HL-60 (cell line): Measurements from ENCODE around the gene LILRB3.
"Not testable (repeated sequence)": the region's sequence is repeated elsewhere in the genome, so short reads cannot be mapped to it uniquely, and the experiment has no call there.

ENCODE experiments used
- DNase-seq, 2 experiments: peaks; one replicate each; pipeline ENCODE4 v3.0.0-alpha.2; 2010 to 2020; ENCODE audit warnings: low read depth in 1 of 2, low spot score in 1 of 2
- H3K27ac ChIP-seq: fragments of 250-450 bp; sonication (Bioruptor Pico); replicated peaks from 2 replicates; pipeline ENCODE4 v1.5.1; 2020; ENCODE audit warnings: mild to moderate bottlenecking, moderate library complexity
- H3K27me3 ChIP-seq: fragments of 250-450 bp; sonication (Bioruptor Pico); 2 replicates; pipeline ENCODE4 v1.5.1; 2021; ENCODE audit warnings: mild to moderate bottlenecking, moderate library complexity; ENCODE audit not compliant: insufficient read depth, poor library complexity, severe bottlenecking
- H3K4me3 ChIP-seq: replicated peaks from 2 replicates; pipeline ENCODE4 v1.5.1; 2011; ENCODE audit warnings: mild to moderate bottlenecking, control low read depth, low read length; ENCODE audit not compliant: insufficient read depth
- GABPA ChIP-seq: IDR thresholded peaks from 2 replicates; pipeline ENCODE4 v1.6.1; 2012; ENCODE audit warnings: low read depth
- POLR2AphosphoS5 ChIP-seq: IDR thresholded peaks from 2 replicates; pipeline ENCODE4 v1.6.1; 2012; ENCODE audit warnings: low read depth
- SPI1 ChIP-seq: IDR thresholded peaks from 2 replicates; pipeline ENCODE4 v1.6.1; 2012; ENCODE audit warnings: low read depth, mild to moderate bottlenecking, borderline replicate concordance
- TF ChIP-seq, protein P1 (sequence below): IDR thresholded peaks from 2 replicates; pipeline ENCODE4 v1.6.1; 2012; ENCODE audit warnings: low read depth; ENCODE audit not compliant: insufficient replicate concordance
- TF ChIP-seq, protein P2 (sequence below): IDR thresholded peaks from one replicate; pipeline ENCODE4 v1.5.1; 2011; ENCODE audit warnings: low read length, control low read depth, inconsistent platforms; ENCODE audit not compliant: insufficient read depth

Gene LILRB3

DNA sequence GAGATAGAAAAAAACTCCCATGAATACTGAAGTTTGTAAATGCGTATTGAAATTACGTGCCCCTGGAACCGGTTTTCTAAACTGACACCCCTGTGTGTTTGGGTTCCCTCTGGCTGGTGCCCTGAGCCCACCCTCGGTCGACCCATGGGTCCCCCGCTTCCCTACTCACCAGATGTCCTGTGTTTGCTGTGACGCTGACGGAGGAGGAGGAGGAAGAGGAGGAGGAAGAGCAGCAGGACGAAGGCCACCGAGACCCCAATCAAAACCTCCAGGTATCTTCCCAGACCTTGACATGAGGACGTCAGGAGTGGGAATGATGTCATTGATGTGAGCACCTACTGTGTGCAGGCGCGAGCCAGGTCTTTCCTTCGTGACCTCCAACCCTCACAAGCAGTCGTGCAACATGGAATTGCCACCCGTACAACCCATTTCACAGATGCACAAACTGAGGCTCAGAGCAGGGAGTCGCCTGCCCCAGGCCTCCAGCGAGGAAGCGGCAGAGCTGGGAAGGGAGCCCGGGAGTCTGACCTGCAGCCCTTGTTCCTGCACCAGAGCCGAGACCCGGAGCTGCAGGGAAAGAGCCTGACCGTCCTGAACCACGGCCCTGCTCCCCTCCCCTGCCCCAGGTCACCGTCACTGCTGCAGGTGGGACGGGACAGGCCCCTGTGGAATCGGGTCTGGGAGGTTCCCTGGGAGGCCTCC lies 3.7 kb downstream of the LILRB3 start:
- Histone ChIP-seq H3K4me3 (no peak overlapping the region), H3K27me3 (no peaks in the 10 kb centered on the region), H3K27ac (no peak overlapping the region)
- no peak for DNase-seq
- no peak for TF ChIP-seq POLR2AphosphoS5
- no peak for TF ChIP-seq GABPA
- TF ChIP-seq, protein P1, sequence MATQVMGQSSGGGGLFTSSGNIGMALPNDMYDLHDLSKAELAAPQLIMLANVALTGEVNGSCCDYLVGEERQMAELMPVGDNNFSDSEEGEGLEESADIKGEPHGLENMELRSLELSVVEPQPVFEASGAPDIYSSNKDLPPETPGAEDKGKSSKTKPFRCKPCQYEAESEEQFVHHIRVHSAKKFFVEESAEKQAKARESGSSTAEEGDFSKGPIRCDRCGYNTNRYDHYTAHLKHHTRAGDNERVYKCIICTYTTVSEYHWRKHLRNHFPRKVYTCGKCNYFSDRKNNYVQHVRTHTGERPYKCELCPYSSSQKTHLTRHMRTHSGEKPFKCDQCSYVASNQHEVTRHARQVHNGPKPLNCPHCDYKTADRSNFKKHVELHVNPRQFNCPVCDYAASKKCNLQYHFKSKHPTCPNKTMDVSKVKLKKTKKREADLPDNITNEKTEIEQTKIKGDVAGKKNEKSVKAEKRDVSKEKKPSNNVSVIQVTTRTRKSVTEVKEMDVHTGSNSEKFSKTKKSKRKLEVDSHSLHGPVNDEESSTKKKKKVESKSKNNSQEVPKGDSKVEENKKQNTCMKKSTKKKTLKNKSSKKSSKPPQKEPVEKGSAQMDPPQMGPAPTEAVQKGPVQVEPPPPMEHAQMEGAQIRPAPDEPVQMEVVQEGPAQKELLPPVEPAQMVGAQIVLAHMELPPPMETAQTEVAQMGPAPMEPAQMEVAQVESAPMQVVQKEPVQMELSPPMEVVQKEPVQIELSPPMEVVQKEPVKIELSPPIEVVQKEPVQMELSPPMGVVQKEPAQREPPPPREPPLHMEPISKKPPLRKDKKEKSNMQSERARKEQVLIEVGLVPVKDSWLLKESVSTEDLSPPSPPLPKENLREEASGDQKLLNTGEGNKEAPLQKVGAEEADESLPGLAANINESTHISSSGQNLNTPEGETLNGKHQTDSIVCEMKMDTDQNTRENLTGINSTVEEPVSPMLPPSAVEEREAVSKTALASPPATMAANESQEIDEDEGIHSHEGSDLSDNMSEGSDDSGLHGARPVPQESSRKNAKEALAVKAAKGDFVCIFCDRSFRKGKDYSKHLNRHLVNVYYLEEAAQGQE = no peak

DNA sequence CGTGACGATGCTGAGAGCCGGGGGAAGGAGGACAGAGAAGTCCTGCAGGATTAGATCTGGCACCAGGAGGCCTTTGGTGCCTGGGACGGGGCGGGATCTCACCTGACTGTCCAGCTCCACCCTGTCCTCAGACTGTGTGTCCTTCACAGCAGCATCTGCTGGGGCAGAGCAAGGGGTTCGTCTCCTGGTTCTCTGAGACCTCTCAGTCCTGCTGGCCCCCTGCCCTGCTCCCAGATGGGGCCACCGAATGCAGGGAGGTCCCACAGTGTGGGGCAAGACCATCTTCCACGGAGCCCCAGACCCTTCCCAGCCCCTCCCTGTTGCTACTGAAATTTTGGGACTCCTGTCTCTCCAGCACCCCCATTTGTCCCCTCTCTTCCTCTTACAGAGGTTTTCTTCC lies 4.5 kb downstream of the LILRB3 start:
- no peaks in the 10 kb centered on the region for H3K27me3 ChIP-seq
- DNase-seq = no peak
- TF ChIP-seq SPI1 (no peak), GABPA (no peak), POLR2AphosphoS5 (no peak)
- TF ChIP-seq, protein P2, sequence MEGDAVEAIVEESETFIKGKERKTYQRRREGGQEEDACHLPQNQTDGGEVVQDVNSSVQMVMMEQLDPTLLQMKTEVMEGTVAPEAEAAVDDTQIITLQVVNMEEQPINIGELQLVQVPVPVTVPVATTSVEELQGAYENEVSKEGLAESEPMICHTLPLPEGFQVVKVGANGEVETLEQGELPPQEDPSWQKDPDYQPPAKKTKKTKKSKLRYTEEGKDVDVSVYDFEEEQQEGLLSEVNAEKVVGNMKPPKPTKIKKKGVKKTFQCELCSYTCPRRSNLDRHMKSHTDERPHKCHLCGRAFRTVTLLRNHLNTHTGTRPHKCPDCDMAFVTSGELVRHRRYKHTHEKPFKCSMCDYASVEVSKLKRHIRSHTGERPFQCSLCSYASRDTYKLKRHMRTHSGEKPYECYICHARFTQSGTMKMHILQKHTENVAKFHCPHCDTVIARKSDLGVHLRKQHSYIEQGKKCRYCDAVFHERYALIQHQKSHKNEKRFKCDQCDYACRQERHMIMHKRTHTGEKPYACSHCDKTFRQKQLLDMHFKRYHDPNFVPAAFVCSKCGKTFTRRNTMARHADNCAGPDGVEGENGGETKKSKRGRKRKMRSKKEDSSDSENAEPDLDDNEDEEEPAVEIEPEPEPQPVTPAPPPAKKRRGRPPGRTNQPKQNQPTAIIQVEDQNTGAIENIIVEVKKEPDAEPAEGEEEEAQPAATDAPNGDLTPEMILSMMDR = no peak
- TF ChIP-seq, protein P1 = no peak
- no peak overlapping the region for H3K4me3 ChIP-seq
- H3K27ac ChIP-seq = no peak overlapping the region

DNA sequence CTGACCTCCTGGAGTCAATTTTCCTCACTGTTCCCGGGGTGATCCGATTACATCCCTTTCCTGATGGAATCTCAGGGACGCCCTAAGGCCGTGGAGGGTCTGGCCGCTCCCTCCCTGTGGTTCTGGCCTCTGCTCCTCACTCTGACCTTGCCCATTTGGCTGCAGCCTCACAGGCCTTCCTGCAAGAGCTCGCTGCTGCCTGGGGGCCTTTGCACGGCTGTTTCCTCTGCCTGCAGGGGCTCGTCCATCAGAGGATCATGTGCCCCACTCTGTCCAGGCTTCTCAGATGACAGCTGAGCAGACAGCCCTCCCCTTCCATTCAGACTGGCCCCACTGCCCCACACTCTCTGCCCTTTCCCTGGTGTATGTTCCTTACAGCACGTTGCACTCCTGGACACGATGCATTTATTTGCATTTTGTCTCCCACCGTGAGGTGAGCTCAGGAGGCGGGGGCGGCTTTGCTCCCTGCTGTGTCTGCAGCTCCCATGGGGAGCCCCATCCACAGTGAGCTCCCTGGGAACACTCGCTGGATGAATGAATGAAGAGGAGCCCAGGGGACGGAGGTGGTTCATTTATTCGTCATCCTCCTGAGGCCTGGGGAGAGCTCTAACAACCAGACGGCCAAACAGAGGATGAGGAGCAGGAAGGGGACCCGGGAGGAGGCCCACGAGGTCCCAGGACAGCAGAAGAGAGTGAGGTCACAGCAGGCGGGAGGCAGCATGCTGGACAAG lies 5.1 kb downstream of the LILRB3 start:
- not testable (repeated sequence) for H3K4me3 ChIP-seq, DNase-seq, H3K27me3 ChIP-seq, H3K27ac ChIP-seq

DNA sequence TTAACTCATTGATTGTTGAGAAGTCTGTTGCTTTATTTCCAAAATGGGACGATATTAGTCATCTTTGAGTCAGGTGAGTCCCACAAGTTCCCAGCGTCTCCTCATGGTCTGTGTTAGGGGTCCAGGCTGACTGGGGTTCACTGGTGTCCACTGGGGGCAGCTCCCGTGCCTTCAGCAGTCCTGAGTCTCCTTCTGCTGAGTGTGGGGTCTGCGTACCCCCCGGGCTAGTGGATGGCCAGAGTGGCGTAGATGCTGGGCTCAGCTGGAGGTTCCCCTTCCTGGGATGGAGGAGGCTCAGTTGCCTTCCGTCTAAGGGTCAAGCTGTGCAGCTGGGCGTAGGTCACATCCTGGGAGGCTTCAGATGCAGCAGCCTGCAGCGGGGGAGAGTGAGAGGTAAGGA lies 5.9 kb downstream of the LILRB3 start:
- DNase-seq = no peak
- TF ChIP-seq, protein P1 = no peak
- TF ChIP-seq, protein P2 = no peak
- TF ChIP-seq SPI1 (no peak), GABPA (no peak), POLR2AphosphoS5 (no peak)
- no peak overlapping the region for H3K27ac ChIP-seq
- no peak overlapping the region for H3K4me3 ChIP-seq
- H3K27me3 ChIP-seq = no peaks in the 10 kb centered on the region

DNA sequence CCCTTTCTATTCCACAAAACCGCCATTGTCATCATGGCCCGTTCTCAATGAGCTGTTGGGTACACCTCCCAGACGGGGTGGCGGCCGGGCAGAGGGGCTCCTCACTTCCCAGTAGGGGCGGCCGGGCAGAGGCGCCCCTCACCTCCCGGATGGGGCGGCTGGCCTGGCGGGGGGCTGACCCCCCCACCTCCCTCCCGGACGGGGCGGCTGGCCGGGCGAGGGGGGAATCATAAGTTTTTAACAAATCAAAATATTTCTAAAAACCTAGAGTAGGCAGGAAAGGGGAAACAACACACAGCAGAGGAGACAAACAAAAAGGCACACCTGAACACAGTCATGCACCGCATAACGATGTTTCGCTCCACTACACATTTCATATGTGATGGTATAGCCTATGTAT lies 8.1 kb downstream of the LILRB3 start:
- not testable (repeated sequence) for H3K4me3 ChIP-seq, H3K27ac ChIP-seq, DNase-seq, H3K27me3 ChIP-seq

DNA sequence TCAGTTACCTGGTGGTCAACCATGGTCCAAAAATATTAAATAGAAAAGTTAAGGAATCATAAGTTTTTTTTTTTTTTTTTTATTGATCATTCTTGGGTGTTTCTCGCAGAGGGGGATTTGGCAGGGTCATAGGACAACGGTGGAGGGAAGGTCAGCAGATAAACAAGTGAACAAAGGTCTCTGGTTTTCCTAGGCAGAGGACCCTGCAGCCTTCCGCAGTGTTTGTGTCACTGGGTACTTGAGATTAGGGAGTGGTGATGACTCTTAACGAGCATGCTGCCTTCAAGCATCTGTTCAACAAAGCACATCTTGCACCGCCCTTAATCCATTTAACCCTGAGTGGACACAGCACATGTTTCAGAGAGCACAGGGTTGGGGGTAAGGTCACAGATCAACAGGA lies 8.6 kb downstream of the LILRB3 start:
- not testable (repeated sequence) for DNase-seq, H3K27me3 ChIP-seq, H3K27ac ChIP-seq, H3K4me3 ChIP-seq
